MM.1S (cell line): ENCODE measurements around the gene MOXD1.

Experiments
- CTCF ChIP-seq: fragments of 300-600 bp; sonication (generic); IDR thresholded peaks from 2 replicates; pipeline ENCODE4 v1.5.1; 2016; ENCODE audit warnings: antibody characterized with exemption, low read length, mixed read lengths
- EZH2 ChIP-seq: fragments of 300-600 bp; sonication (generic); optimal IDR thresholded peaks from 2 replicates; pipeline ENCODE3; 2017; ENCODE audit warnings: low read depth, mild to moderate bottlenecking, antibody characterized with exemption, low read length, mixed read lengths
- EZH2phosphoT487 ChIP-seq: fragments of 300-600 bp; sonication (generic); IDR thresholded peaks from 2 replicates; pipeline ENCODE4 v1.6.1; 2018; ENCODE audit warnings: antibody characterized with exemption, low read length

GRCh38 chr6:132320007-132320406 lies 81.3 kb downstream of the MOXD1 start:
- TF ChIP-seq CTCF = no peak
- TF ChIP-seq EZH2 = no peak
- TF ChIP-seq EZH2phosphoT487 = no peak
